Astrocyte (in vitro differentiated cells and primary cell): ENCODE measurements around the gene PPBP.

Experiments used
- CTCF ChIP-seq: IDR thresholded peaks from 2 replicates; pipeline ENCODE4 v1.5.1; 2011; ENCODE audit warnings: low read depth, mild to moderate bottlenecking, inconsistent platforms, low read length, moderate library complexity; ENCODE audit not compliant: insufficient read depth
- EZH2 ChIP-seq: IDR thresholded peaks from 2 replicates; pipeline ENCODE4 v1.6.1; 2012; ENCODE audit warnings: mild to moderate bottlenecking, low read length, inconsistent platforms; ENCODE audit not compliant: insufficient read depth

GRCh38 chr4:73979407-73979957 lies 8.5 kb downstream of the PPBP start:
- TF ChIP-seq CTCF (no peak), EZH2 (no peak)
